Fibroblast of mammary gland (primary cell): ENCODE results near the gene CLTCL1.
A peak's percentile ranks its signal among the peaks of the same experiment; 100 is the strongest.

ENCODE experiments used
- DNase-seq: peaks from one replicate; pipeline ENCODE4 v3.0.0-alpha.2; 2010; ENCODE audit warnings: low read depth
- H3K4me3 ChIP-seq: 2 replicates; pipeline ENCODE4 v1.5.1; 2011; ENCODE audit warnings: low read depth, mild to moderate bottlenecking, low read length, moderate library complexity; ENCODE audit not compliant: control insufficient read depth
- CTCF ChIP-seq: conservative IDR thresholded peaks from 2 replicates; pipeline ENCODE4 v1.5.1; 2011; ENCODE audit warnings: low read depth, low read length, inconsistent platforms; ENCODE audit not compliant: control insufficient read depth, insufficient read depth

Gene CLTCL1

GRCh38 chr22:19179497-19180048, 111.9 kb downstream of the CLTCL1 start:
- peak overlapping the region; percentile 53 for H3K4me3 ChIP-seq
- TF ChIP-seq CTCF, result peak; percentile 74
- DNase-seq, result peak; percentile 85

GRCh38 chr22:19178657-19179496, 112.6 kb downstream of the CLTCL1 start, which contains the start of gene SLC25A1:
Gene SLC25A1, minus strand, starts transcription at chr22:19178736. Its CDS starts 63 bp downstream, at chr22:19178673.
- TF ChIP-seq CTCF, result no peak
- peak within 1 kb of the TSS; percentile 56 for H3K4me3 ChIP-seq
- peak; percentile 80 for DNase-seq

- DNase-seq, result peak; percentile 11
- peak overlapping the region; percentile 56 for H3K4me3 ChIP-seq
- TF ChIP-seq CTCF, result no peak
Observed at GRCh38 chr22:19178065-19178656, 113.4 kb downstream of the CLTCL1 start.

GRCh38 chr22:19177164-19178064, 114.1 kb downstream of the CLTCL1 start:
- TF ChIP-seq CTCF, result no peak
- DNase-seq, result no peak
- peak overlapping the region; percentile 56 for H3K4me3 ChIP-seq

- TF ChIP-seq CTCF, result no peak
- no peak for DNase-seq
- H3K4me3 ChIP-seq, result peak overlapping the region; percentile 56
Observed at GRCh38 chr22:19176732-19177131, 114.8 kb downstream of the CLTCL1 start.

GRCh38 chr22:19176175-19176643, 115.3 kb downstream of the CLTCL1 start:
- H3K4me3 ChIP-seq, result no peak overlapping the region
- no peak for TF ChIP-seq CTCF
- DNase-seq, result no peak
